DND-41 (cell line): ENCODE results near the gene MAP6.

Experiments used
- ATAC-seq: fragments of 200-7000 bp; cut with Tn5 transposase; 3 replicates; pipeline ENCODE4 v1.9.1; 2021; ENCODE audit warnings: low read depth; ENCODE audit not compliant: insufficient read depth
- DNase-seq: peaks from one replicate; pipeline ENCODE4 v3.0.0-alpha.2; 2020
- H2AFZ ChIP-seq: 2 replicates; pipeline ENCODE4 v1.6.0; 2012; ENCODE audit warnings: low read depth, low read length
- H3K27ac ChIP-seq: 2 replicates; pipeline ENCODE4 v1.5.1; 2012; ENCODE audit warnings: low read length, inconsistent platforms
- H3K27me3 ChIP-seq: fragments of 200-600 bp; sonication (generic); 2 replicates; pipeline ENCODE4 v1.6.0; 2012; ENCODE audit warnings: low read length, mild to moderate bottlenecking, inconsistent platforms; ENCODE audit not compliant: insufficient read depth, poor library complexity
- H3K36me3 ChIP-seq: 2 replicates; pipeline ENCODE4 v1.5.1; 2012; ENCODE audit warnings: low read length, inconsistent platforms; ENCODE audit not compliant: insufficient read depth
- H3K4me1 ChIP-seq: 2 replicates; pipeline ENCODE4 v1.5.1; 2012; ENCODE audit warnings: mild to moderate bottlenecking, low read length; ENCODE audit not compliant: insufficient read depth
- H3K4me2 ChIP-seq: 2 replicates; pipeline ENCODE4 v1.6.0; 2012; ENCODE audit warnings: mild to moderate bottlenecking, moderate library complexity, low read length, inconsistent platforms; ENCODE audit not compliant: insufficient read depth
- H3K4me3 ChIP-seq, 2 experiments: fragments of 200-600 bp in 1 of 2; shearing (Covaris generic) in 1 of 2; 2 replicates each; pipeline ENCODE4 v1.5.1; 2012 to 2016; ENCODE audit warnings: inconsistent platforms in 2 of 2, low read length in 2 of 2, mild to moderate bottlenecking in 2 of 2, low read depth in 1 of 2, moderate library complexity in 1 of 2
- H3K79me2 ChIP-seq: 2 replicates; pipeline ENCODE4 v1.6.0; 2012; ENCODE audit warnings: low read length, inconsistent platforms; ENCODE audit not compliant: insufficient read depth
- H3K9ac ChIP-seq: 2 replicates; pipeline ENCODE4 v1.6.0; 2012; ENCODE audit warnings: low read depth, mild to moderate bottlenecking, inconsistent platforms, low read length, moderate library complexity
- H3K9me3 ChIP-seq: 2 replicates; pipeline ENCODE4 v1.5.1; 2012; ENCODE audit warnings: low read length, moderate library complexity, mild to moderate bottlenecking, inconsistent platforms; ENCODE audit not compliant: insufficient read depth, severe bottlenecking
- H4K20me1 ChIP-seq: 2 replicates; pipeline ENCODE4 v1.6.0; 2012; ENCODE audit warnings: low read length; ENCODE audit not compliant: insufficient read depth
- EZH2 ChIP-seq: IDR thresholded peaks from 3 replicates; pipeline ENCODE4 v1.6.1; 2012; ENCODE audit warnings: borderline replicate concordance, low read depth, mild to moderate bottlenecking, moderate library complexity, low read length, inconsistent platforms; ENCODE audit not compliant: severe bottlenecking
- TF ChIP-seq, protein P1 (sequence below): IDR thresholded peaks from 2 replicates; pipeline ENCODE4 v1.5.1; 2012; ENCODE audit warnings: borderline replicate concordance, low read length, moderate library complexity, mild to moderate bottlenecking; ENCODE audit not compliant: poor library complexity, severe bottlenecking; ENCODE audit errors: extremely low read depth

Gene MAP6

DNA sequence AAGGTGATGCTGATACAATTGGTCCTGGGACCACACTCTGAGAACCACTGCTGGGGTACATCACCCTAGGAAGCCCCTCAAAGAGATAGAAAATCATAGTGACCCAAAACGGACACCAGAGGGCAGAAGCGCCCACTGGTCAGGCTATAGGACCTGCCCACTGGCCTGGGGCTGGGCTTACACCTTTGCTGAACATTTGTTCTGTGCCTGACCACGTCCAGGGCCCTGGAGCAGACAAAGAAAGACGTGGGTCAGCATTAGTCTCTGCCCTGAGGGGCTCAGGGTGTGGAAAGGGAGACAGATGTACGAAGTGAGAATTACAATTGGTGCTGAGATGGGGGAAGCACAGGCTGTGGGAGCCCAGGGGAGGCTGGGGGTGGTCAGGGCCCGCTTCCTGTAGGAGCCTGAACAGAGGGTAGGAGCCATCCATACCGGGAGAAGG is 121.2 kb downstream of the MAP6 start:
- H3K9ac ChIP-seq, result no peak overlapping the region
- no peak for TF ChIP-seq EZH2
- TF ChIP-seq, protein P1, sequence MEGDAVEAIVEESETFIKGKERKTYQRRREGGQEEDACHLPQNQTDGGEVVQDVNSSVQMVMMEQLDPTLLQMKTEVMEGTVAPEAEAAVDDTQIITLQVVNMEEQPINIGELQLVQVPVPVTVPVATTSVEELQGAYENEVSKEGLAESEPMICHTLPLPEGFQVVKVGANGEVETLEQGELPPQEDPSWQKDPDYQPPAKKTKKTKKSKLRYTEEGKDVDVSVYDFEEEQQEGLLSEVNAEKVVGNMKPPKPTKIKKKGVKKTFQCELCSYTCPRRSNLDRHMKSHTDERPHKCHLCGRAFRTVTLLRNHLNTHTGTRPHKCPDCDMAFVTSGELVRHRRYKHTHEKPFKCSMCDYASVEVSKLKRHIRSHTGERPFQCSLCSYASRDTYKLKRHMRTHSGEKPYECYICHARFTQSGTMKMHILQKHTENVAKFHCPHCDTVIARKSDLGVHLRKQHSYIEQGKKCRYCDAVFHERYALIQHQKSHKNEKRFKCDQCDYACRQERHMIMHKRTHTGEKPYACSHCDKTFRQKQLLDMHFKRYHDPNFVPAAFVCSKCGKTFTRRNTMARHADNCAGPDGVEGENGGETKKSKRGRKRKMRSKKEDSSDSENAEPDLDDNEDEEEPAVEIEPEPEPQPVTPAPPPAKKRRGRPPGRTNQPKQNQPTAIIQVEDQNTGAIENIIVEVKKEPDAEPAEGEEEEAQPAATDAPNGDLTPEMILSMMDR, result peak; percentile 76
- ATAC-seq, result peak; percentile 59

DNA sequence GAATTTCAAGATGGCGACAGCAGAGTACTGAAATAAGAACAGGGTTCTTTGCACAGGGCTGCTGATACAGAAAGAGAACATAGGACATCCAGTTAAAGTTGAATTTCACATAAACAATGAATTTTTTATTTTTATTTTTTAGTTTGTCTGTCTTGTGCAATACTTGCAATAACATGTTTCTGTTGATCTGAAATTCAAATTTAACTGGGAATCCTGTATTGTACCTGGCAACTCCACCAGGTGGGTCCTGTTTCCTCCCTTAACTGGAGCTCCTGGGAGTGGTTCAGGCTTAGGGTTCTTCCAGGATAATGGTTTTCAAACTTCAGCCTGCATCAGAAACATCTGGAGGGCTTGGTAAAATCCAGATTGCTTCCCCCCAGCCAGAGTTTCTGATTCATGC is 121.7 kb downstream of the MAP6 start:
- peaks cover 7% of the 10 kb centered on the region for H3K27me3 ChIP-seq
- ATAC-seq, result no peak

More for the DNA sequence above, 121.2 kb downstream of the MAP6 start:
- Histone ChIP-seq H3K36me3 (no peaks in the 10 kb centered on the region), H3K9me3 (peaks cover 6% of the 10 kb centered on the region), H3K79me2 (no peaks in the 10 kb centered on the region), H3K4me1 (no peaks in the 10 kb centered on the region), H3K4me2 (no peak overlapping the region), H3K4me3 (no peak overlapping the region), H4K20me1 (no peaks in the 10 kb centered on the region; the same call in 1 of the 2 replicates), H3K27ac (no peak overlapping the region), H2AFZ (no peak overlapping the region), H3K27me3 (peaks cover 7% of the 10 kb centered on the region)
- peak; percentile 32 for DNase-seq

DNA sequence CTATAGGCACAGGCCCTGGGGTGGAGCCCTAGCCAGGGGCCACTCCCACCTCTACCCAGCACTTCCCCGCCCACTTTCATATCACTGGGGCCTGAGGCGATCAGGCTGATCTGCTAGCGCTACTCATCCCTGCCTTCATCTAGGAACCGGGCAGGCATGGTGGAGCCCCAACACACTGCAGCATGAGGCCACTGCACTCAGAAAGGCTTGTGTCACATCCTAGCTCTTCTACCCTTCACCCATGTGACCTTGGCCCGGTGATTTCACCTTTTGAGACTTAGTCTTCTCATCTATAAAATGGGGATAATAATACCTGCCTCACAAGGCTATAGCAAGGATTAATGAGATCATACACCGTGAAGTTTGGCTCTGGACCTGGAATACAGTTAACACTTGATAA is 125.0 kb downstream of the MAP6 start:
- TF ChIP-seq, protein P1, result no peak
- no peak for TF ChIP-seq EZH2
- Histone ChIP-seq H3K4me2 (no peak overlapping the region), H4K20me1 (no peaks in the 10 kb centered on the region; the same call in 1 of the 2 replicates), H2AFZ (no peak overlapping the region), H3K36me3 (no peaks in the 10 kb centered on the region), H3K27me3 (peaks cover 9% of the 10 kb centered on the region), H3K4me1 (no peaks in the 10 kb centered on the region), H3K79me2 (no peaks in the 10 kb centered on the region), H3K9ac (no peak overlapping the region), H3K27ac (no peak overlapping the region), H3K4me3 (no peak overlapping the region), H3K9me3 (peaks cover under 1% of the 10 kb centered on the region)
- ATAC-seq (0 out of 3 replicates have a peak, but pooled peaks have one; percentile 24), DNase-seq (no peak)

More for the DNA sequence above, 121.7 kb downstream of the MAP6 start:
- Histone ChIP-seq H3K4me1 (no peaks in the 10 kb centered on the region), H3K79me2 (no peaks in the 10 kb centered on the region), H3K27ac (no peak overlapping the region), H3K4me2 (no peak overlapping the region), H3K36me3 (no peaks in the 10 kb centered on the region), H4K20me1 (no peaks in the 10 kb centered on the region; the same call in 1 of the 2 replicates), H3K9me3 (peaks cover 6% of the 10 kb centered on the region), H3K4me3 (no peak overlapping the region), H2AFZ (no peak overlapping the region), H3K9ac (no peak overlapping the region)
- DNase-seq, result no peak
- TF ChIP-seq, protein P1, result no peak
- TF ChIP-seq EZH2, result no peak
